Measurements from ENCODE around the gene CLNK. TPM values are rescaled to one million over a fixed set of nuclear protein-coding genes. Genes with fewer than 3 reads are reported as not detected.
"Not testable (repeated sequence)": the region's sequence is repeated elsewhere in the genome, so short reads cannot be mapped to it uniquely, and the experiment has no call there.

Gene CLNK
- total and polyA plus RNA-seq, 2 donors from 2014 or later: 2.8 to 4.8 TPM

DNA sequence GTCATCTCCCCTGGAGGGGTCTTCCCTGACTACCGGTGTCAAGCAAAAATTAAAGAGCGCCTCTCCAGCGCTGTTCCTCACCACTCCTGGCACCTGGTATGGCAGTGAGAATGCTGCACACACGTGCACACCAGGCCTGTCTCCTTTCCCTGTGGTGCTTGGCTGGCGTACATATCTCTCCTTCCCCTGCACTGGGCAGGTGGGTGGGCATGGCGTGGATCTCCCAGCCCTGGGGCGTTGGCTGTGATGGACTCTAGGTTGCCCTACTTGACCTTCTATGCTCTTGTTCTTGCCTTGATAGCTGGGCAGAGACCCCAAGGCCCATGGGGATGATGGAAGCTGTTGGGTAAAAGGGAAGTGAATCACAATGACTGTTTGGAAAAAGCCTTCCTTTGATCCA, 109.2 kb downstream of the CLNK start:
- Histone ChIP-seq H3K4me3 (ENCODE audit: low read length in 3 of 3) (no peak overlapping the region), H3K27ac (ENCODE audit: low read depth in 2 of 2, low read length in 2 of 2) (no peak overlapping the region), H3K9me3 (ENCODE audit: control insufficient read depth in 2 of 3, insufficient read depth in 1 of 3, low read length in 3 of 3) (no peaks in the 10 kb centered on the region), H3K4me1 (ENCODE audit: control insufficient read depth in 2 of 3, insufficient read depth in 2 of 3, low read depth in 1 of 3, low read length in 3 of 3) (no peaks in the 10 kb centered on the region), H3K9ac (ENCODE audit: low read length in 3 of 3) (no peak overlapping the region), H3K36me3 (ENCODE audit: control insufficient read depth in 2 of 3, insufficient read depth in 3 of 3, low read length in 3 of 3) (no peaks in the 10 kb centered on the region), H3K27me3 (ENCODE audit: control insufficient read depth, insufficient read depth, low read length) (no peaks in the 10 kb centered on the region)
- no peak for TF ChIP-seq CTCF (IDR thresholded peaks at IDR 0.05; ENCODE audit: borderline replicate concordance, extremely low read depth, insufficient read depth)
- intact Hi-C loops (cut with DNase I): no loop called here
- DNase-seq (no peak), FAIRE-seq (no peak)

GRCh38 chr4:10574553-10574952, 110.0 kb downstream of the CLNK start:
- H3K4me3 ChIP-seq (ENCODE audit: low read length in 3 of 3); H3K27ac ChIP-seq (ENCODE audit: low read depth in 2 of 2, low read length in 2 of 2); DNase-seq; H3K36me3 ChIP-seq (ENCODE audit: control insufficient read depth in 2 of 3, insufficient read depth in 3 of 3, low read length in 3 of 3); FAIRE-seq; H3K4me1 ChIP-seq (ENCODE audit: control insufficient read depth in 2 of 3, insufficient read depth in 2 of 3, low read depth in 1 of 3, low read length in 3 of 3); H3K9ac ChIP-seq (ENCODE audit: low read length in 3 of 3); H3K27me3 ChIP-seq (ENCODE audit: control insufficient read depth, insufficient read depth, low read length); H3K9me3 ChIP-seq (ENCODE audit: control insufficient read depth in 2 of 3, insufficient read depth in 1 of 3, low read length in 3 of 3); intact Hi-C loops (cut with DNase I): not testable (repeated sequence)

- no peak overlapping the region for H3K27ac ChIP-seq (ENCODE audit: low read depth in 2 of 2, low read length in 2 of 2)
- intact Hi-C loops (cut with DNase I): no loop called here
- no peak overlapping the region for H3K4me3 ChIP-seq (ENCODE audit: low read length in 3 of 3)
- DNase-seq: peak in 1 of 5 donors; percentile 46
- TF ChIP-seq CTCF (IDR thresholded peaks at IDR 0.05; ENCODE audit: borderline replicate concordance, extremely low read depth, insufficient read depth): no peak
- H3K9ac ChIP-seq (ENCODE audit: low read length in 3 of 3): no peak overlapping the region
- FAIRE-seq: no peak
- H3K27me3 ChIP-seq (ENCODE audit: control insufficient read depth, insufficient read depth, low read length): no peaks in the 10 kb centered on the region
- no peaks in the 10 kb centered on the region for H3K4me1 ChIP-seq (ENCODE audit: control insufficient read depth in 2 of 3, insufficient read depth in 2 of 3, low read depth in 1 of 3, low read length in 3 of 3)
- H3K9me3 ChIP-seq (ENCODE audit: control insufficient read depth in 2 of 3, insufficient read depth in 1 of 3, low read length in 3 of 3): no peaks in the 10 kb centered on the region
- H3K36me3 ChIP-seq (ENCODE audit: control insufficient read depth in 2 of 3, insufficient read depth in 3 of 3, low read length in 3 of 3): no peaks in the 10 kb centered on the region
These were observed 112.7 kb downstream of the CLNK start for GRCh38 chr4:10571909-10572308.

DNA sequence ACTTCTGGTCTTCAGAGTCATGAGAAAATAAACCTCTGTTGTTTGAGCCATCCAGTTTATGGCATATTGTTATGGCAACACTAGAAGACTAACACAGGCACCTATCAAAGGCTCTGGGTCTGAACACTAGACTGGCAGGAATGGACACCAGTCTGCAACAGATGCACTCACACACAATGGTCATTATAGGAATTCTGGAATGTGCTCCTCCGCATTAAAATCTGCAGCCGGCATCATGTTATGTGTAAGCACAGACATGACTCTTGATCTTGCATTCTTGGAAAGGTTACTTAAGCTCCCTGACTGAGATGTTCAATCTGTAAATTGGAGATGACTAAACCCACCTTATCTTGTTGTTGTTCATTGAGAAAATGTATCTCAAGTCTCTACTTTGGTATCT, 115.1 kb downstream of the CLNK start:
- Histone ChIP-seq H3K9ac (ENCODE audit: low read length in 3 of 3) (no peak overlapping the region), H3K27ac (ENCODE audit: low read depth in 2 of 2, low read length in 2 of 2) (no peak overlapping the region), H3K4me3 (ENCODE audit: low read length in 3 of 3) (no peak overlapping the region), H3K9me3 (ENCODE audit: control insufficient read depth in 2 of 3, insufficient read depth in 1 of 3, low read length in 3 of 3) (no peaks in the 10 kb centered on the region), H3K27me3 (ENCODE audit: control insufficient read depth, insufficient read depth, low read length) (no peaks in the 10 kb centered on the region), H3K36me3 (ENCODE audit: control insufficient read depth in 2 of 3, insufficient read depth in 3 of 3, low read length in 3 of 3) (no peaks in the 10 kb centered on the region), H3K4me1 (ENCODE audit: control insufficient read depth in 2 of 3, insufficient read depth in 2 of 3, low read depth in 1 of 3, low read length in 3 of 3) (no peaks in the 10 kb centered on the region)
- FAIRE-seq (no peak), DNase-seq (no peak)
- intact Hi-C loops (cut with DNase I): no loop called here
- TF ChIP-seq CTCF (IDR thresholded peaks at IDR 0.05; ENCODE audit: borderline replicate concordance, extremely low read depth, insufficient read depth): no peak
